Measurements from ENCODE around the gene EML6.

DNA sequence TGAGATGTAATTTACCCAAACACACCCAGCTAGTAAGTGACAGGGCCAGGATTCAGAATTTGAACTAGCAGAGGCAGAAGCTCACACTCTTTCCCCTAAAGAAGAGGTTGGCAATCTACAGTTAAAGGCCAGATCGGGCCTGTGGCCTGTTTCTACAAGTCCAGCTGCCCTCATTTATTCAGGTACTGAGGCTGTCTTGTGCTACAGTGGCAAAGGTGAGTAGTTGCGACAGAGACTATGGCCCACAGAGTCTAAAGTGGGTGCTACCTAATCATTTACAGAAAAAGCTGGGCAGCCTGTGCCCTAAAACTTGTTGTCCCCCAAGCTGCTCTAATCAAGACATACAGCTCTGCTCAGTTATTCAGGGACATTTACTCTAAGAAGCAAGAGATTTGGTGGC, 240.0 kb downstream of the EML6 start:
- TF ChIP-seq, protein P1, sequence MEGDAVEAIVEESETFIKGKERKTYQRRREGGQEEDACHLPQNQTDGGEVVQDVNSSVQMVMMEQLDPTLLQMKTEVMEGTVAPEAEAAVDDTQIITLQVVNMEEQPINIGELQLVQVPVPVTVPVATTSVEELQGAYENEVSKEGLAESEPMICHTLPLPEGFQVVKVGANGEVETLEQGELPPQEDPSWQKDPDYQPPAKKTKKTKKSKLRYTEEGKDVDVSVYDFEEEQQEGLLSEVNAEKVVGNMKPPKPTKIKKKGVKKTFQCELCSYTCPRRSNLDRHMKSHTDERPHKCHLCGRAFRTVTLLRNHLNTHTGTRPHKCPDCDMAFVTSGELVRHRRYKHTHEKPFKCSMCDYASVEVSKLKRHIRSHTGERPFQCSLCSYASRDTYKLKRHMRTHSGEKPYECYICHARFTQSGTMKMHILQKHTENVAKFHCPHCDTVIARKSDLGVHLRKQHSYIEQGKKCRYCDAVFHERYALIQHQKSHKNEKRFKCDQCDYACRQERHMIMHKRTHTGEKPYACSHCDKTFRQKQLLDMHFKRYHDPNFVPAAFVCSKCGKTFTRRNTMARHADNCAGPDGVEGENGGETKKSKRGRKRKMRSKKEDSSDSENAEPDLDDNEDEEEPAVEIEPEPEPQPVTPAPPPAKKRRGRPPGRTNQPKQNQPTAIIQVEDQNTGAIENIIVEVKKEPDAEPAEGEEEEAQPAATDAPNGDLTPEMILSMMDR (optimal IDR thresholded peaks at IDR 0.05 in 1 of 3, IDR thresholded peaks at IDR 0.05 in 1 of 3, conservative IDR thresholded peaks at IDR 0.05 in 1 of 3; ENCODE audit: extremely low read depth in 1 of 3, insufficient read depth in 2 of 3, low read length in 3 of 3), result no peak
- TF ChIP-seq EZH2 (IDR thresholded peaks at IDR 0.05; ENCODE audit: low read length), result no peak

Data from keratinocyte (primary cell).